SJCRH30 (cell line): ENCODE measurements around the gene DAZAP1. TPM values are rescaled to one million over a fixed set of nuclear protein-coding genes. Genes with fewer than 3 reads are reported as not detected.
"Not testable (repeated sequence)": the region's sequence is repeated elsewhere in the genome, so short reads cannot be mapped to it uniquely, and the experiment has no call there.

Source experiments
- DNase-seq, 2 experiments: peaks; one replicate each; pipeline ENCODE4 v3.0.0-alpha.2; 2015 to 2020
- H3K27ac ChIP-seq: fragments of 250-450 bp; sonication (Bioruptor Pico); 2 replicates; pipeline ENCODE4 v1.5.1; 2020; ENCODE audit warnings: mild to moderate bottlenecking, moderate library complexity
- H3K27me3 ChIP-seq: fragments of 250-450 bp; sonication (Bioruptor Pico); 2 replicates; pipeline ENCODE4 v1.5.1; 2020; ENCODE audit warnings: mild to moderate bottlenecking, moderate library complexity
- H3K36me3 ChIP-seq: fragments of 250-450 bp; sonication (Bioruptor Pico); 2 replicates; pipeline ENCODE4 v1.5.1; 2020; ENCODE audit warnings: mild to moderate bottlenecking, moderate library complexity
- H3K4me1 ChIP-seq: fragments of 250-450 bp; sonication (Bioruptor Pico); 2 replicates; pipeline ENCODE4 v1.5.1; 2020; ENCODE audit warnings: mild to moderate bottlenecking, moderate library complexity
- H3K4me3 ChIP-seq: fragments of 250-450 bp; sonication (Bioruptor Pico); 2 replicates; pipeline ENCODE4 v1.5.1; 2020; ENCODE audit warnings: mild to moderate bottlenecking, moderate library complexity
- H3K9me3 ChIP-seq: fragments of 250-450 bp; sonication (Bioruptor Pico); replicated peaks from 2 replicates; pipeline ENCODE4 v1.5.1; 2020; ENCODE audit warnings: mild to moderate bottlenecking, moderate library complexity
- total RNA-seq: library from RNA; depleted of rRNA; stranded (reverse); fragments of >200 nt; shearing (Covaris generic); gene quantifications from 2 replicates; pipeline ENCODE4 v1.2.3, GENCODE V29; 2014; rRNA removed

Gene DAZAP1
- total RNA-seq, 1 experiment from 2014 or later: 138 TPM

GRCh38 chr19:1474765-1475351, 67.5 kb downstream of the DAZAP1 start:
- Histone ChIP-seq H3K4me3 (no peak overlapping the region), H3K4me1 (peaks cover 2% of the 10 kb centered on the region; the same call in 1 of the 2 replicates), H3K27ac (no peak overlapping the region), H3K27me3 (no peaks in the 10 kb centered on the region; the same call in 1 of the 2 replicates), H3K36me3 (peaks cover 4% of the 10 kb centered on the region; the same call in 1 of the 2 replicates), H3K9me3 (no peaks in the 10 kb centered on the region)
- DNase-seq: no peak

GRCh38 chr19:1475751-1476437, 68.5 kb downstream of the DAZAP1 start:
- Histone ChIP-seq H3K27me3 (no peaks in the 10 kb centered on the region; the same call in 1 of the 2 replicates), H3K9me3 (no peaks in the 10 kb centered on the region), H3K4me3 (no peak overlapping the region), H3K4me1 (peaks cover 2% of the 10 kb centered on the region; the same call in 1 of the 2 replicates), H3K27ac (no peak overlapping the region), H3K36me3 (peaks cover 4% of the 10 kb centered on the region; the same call in 1 of the 2 replicates)
- DNase-seq: no peak

GRCh38 chr19:1477056-1477455, 69.7 kb downstream of the DAZAP1 start:
- not testable (repeated sequence) for H3K27me3 ChIP-seq, H3K9me3 ChIP-seq, H3K4me3 ChIP-seq, DNase-seq, H3K36me3 ChIP-seq, H3K27ac ChIP-seq, H3K4me1 ChIP-seq

GRCh38 chr19:1478934-1479707, 71.7 kb downstream of the DAZAP1 start, which contains the start of gene C19orf25:
Gene C19orf25, minus strand, starts transcription at chr19:1479215. Its CDS starts 312 bp downstream, at chr19:1478903.
- Histone ChIP-seq H3K27ac (peak within 1 kb of the TSS; percentile 41; the same call in 1 of the 2 replicates), H3K4me1 (no peaks in the 10 kb centered on the region), H3K27me3 (no peaks in the 10 kb centered on the region), H3K36me3 (peaks cover 4% of the 10 kb centered on the region; the same call in 1 of the 2 replicates), H3K9me3 (no peaks in the 10 kb centered on the region), H3K4me3 (peak within 1 kb of the TSS; percentile 73)
- DNase-seq: peak; percentile 94 to 95

- DNase-seq: no peak
- Histone ChIP-seq H3K27me3 (no peaks in the 10 kb centered on the region), H3K36me3 (peaks cover 4% of the 10 kb centered on the region; the same call in 1 of the 2 replicates), H3K27ac (no peak overlapping the region), H3K9me3 (no peaks in the 10 kb centered on the region), H3K4me3 (no peak overlapping the region), H3K4me1 (no peaks in the 10 kb centered on the region)
Measured at GRCh38 chr19:1481224-1481892, 74.0 kb downstream of the DAZAP1 start.

- Histone ChIP-seq H3K9me3 (no peaks in the 10 kb centered on the region), H3K27me3 (no peaks in the 10 kb centered on the region), H3K4me3 (no peak overlapping the region), H3K4me1 (no peaks in the 10 kb centered on the region), H3K27ac (no peak overlapping the region), H3K36me3 (peaks cover 4% of the 10 kb centered on the region; the same call in 1 of the 2 replicates)
- no peak for DNase-seq
Measured at GRCh38 chr19:1481893-1482360, 74.5 kb downstream of the DAZAP1 start.

- H3K27me3 ChIP-seq: no peaks in the 10 kb centered on the region
- H3K4me1 ChIP-seq: no peaks in the 10 kb centered on the region
- H3K4me3 ChIP-seq: no peak overlapping the region
- no peaks in the 10 kb centered on the region for H3K9me3 ChIP-seq
- no peak overlapping the region for H3K27ac ChIP-seq
- DNase-seq: no peak
- H3K36me3 ChIP-seq: peaks cover 1% of the 10 kb centered on the region; the same call in 1 of the 2 replicates
Measured at GRCh38 chr19:1482361-1483130, 75.2 kb downstream of the DAZAP1 start.

GRCh38 chr19:1483131-1483978, 76.0 kb downstream of the DAZAP1 start:
- H3K27ac ChIP-seq: no peak overlapping the region
- DNase-seq: no peak

GRCh38 chr19:1483979-1484428, 76.6 kb downstream of the DAZAP1 start:
- H3K27ac ChIP-seq: no peak overlapping the region
- no peaks in the 10 kb centered on the region for H3K27me3 ChIP-seq
- H3K4me3 ChIP-seq: no peak overlapping the region
- DNase-seq: no peak
- no peaks in the 10 kb centered on the region for H3K36me3 ChIP-seq
- H3K9me3 ChIP-seq: no peaks in the 10 kb centered on the region
- H3K4me1 ChIP-seq: no peaks in the 10 kb centered on the region

More at GRCh38 chr19:1483131-1483978, 76.0 kb downstream of the DAZAP1 start:
- H3K36me3 ChIP-seq: no peaks in the 10 kb centered on the region
- no peaks in the 10 kb centered on the region for H3K4me1 ChIP-seq
- H3K9me3 ChIP-seq: no peaks in the 10 kb centered on the region
- no peak overlapping the region for H3K4me3 ChIP-seq
- no peaks in the 10 kb centered on the region for H3K27me3 ChIP-seq

Other genes starting within 250 kb of the DAZAP1 start
- 15.0 and 17.1 TPM in 2 replicates for gene SBNO2, start 233.3 kb upstream of the DAZAP1 start, total RNA-seq
- 40.4 and 43.6 TPM in 2 replicates for gene STK11, start 201.8 kb upstream of the DAZAP1 start, total RNA-seq
- gene CBARP, start 169.6 kb upstream of the DAZAP1 start, total RNA-seq: 1.2 and 1.9 TPM in 2 replicates
- gene ATP5F1D, start 165.8 kb upstream of the DAZAP1 start, total RNA-seq: 25.5 and 32.2 TPM in 2 replicates
- gene MIDN, start 159.0 kb upstream of the DAZAP1 start, total RNA-seq: 9.1 TPM in 2 replicates
- 159 and 181 TPM in 2 replicates for gene CIRBP, start 138.3 kb upstream of the DAZAP1 start, total RNA-seq
- 22.3 and 25.1 TPM in 2 replicates for gene FAM174C, start 132.1 kb upstream of the DAZAP1 start, total RNA-seq
- 1.0 and 2.8 TPM in 2 replicates for gene EFNA2, start 121.7 kb upstream of the DAZAP1 start, total RNA-seq
- gene NDUFS7, start 23.7 kb upstream of the DAZAP1 start, total RNA-seq: 31.4 and 39.6 TPM in 2 replicates
- gene GAMT, start 6.0 kb upstream of the DAZAP1 start, total RNA-seq: 13.7 and 15.2 TPM in 2 replicates
- gene RPS15, start 30.8 kb downstream of the DAZAP1 start, total RNA-seq: 1,359 and 1,591 TPM in 2 replicates
- gene APC2, start 42.5 kb downstream of the DAZAP1 start, total RNA-seq: 0.13 and 0.24 TPM in 2 replicates
- 26.6 and 29.4 TPM in 2 replicates for gene C19orf25, start 71.6 kb downstream of the DAZAP1 start, total RNA-seq
- 0.58 and 1.1 TPM in 2 replicates for gene PCSK4, start 82.8 kb downstream of the DAZAP1 start, total RNA-seq
- 0.41 and 0.45 TPM in 2 replicates for gene REEP6, start 83.6 kb downstream of the DAZAP1 start, total RNA-seq
- 0.77 and 0.79 TPM in 2 replicates for gene ADAMTSL5, start 105.4 kb downstream of the DAZAP1 start, total RNA-seq
- not detected in 2 replicates for gene PLK5, start 116.5 kb downstream of the DAZAP1 start, total RNA-seq
- gene MEX3D, start 160.7 kb downstream of the DAZAP1 start, total RNA-seq: 47.5 and 49.2 TPM in 2 replicates
- 99.8 and 103 TPM in 2 replicates for gene MBD3, start 185.3 kb downstream of the DAZAP1 start, total RNA-seq
- gene UQCR11, start 197.9 kb downstream of the DAZAP1 start, total RNA-seq: 95.0 and 100 TPM in 2 replicates
- 81.8 and 95.8 TPM in 2 replicates for gene TCF3, start 245.0 kb downstream of the DAZAP1 start, total RNA-seq